Smooth muscle cell (in vitro differentiated cells): ENCODE results near the gene NATD1. TPM values are rescaled to one million over a fixed set of nuclear protein-coding genes. Genes with fewer than 3 reads are reported as not detected.
A peak's percentile ranks its signal among the peaks of the same experiment; 100 is the strongest.

Experiments used
- DNase-seq: peaks from one replicate; lab custom pipeline; 2025; ENCODE audit not compliant: unreplicated experiment; lab: John Stamatoyannopoulos, UW
- H2AFZ ChIP-seq: fragments of 200-600 bp; sonication (generic); 2 replicates; pipeline ENCODE4 v1.6.0; 2016; ENCODE audit warnings: antibody characterized with exemption, low read depth, mild to moderate bottlenecking
- H3F3A ChIP-seq: fragments of 200-600 bp; sonication (generic); 2 replicates; pipeline ENCODE4 v1.6.0; 2017; ENCODE audit warnings: antibody characterized with exemption, low read depth
- H3K27ac ChIP-seq: fragments of 200-600 bp; sonication (generic); 2 replicates; pipeline ENCODE4 v1.5.1; 2016; ENCODE audit warnings: low read depth, mild to moderate bottlenecking
- H3K27me3 ChIP-seq: fragments of 200-600 bp; sonication (generic); 2 replicates; pipeline ENCODE4 v1.6.1; 2016; ENCODE audit warnings: low read depth, mild to moderate bottlenecking
- H3K36me3 ChIP-seq: fragments of 200-600 bp; sonication (generic); 2 replicates; pipeline ENCODE4 v1.5.1; 2016; ENCODE audit warnings: low read depth
- H3K4me1 ChIP-seq: fragments of 200-600 bp; sonication (generic); 2 replicates; pipeline ENCODE4 v1.5.1; 2016; ENCODE audit warnings: low read depth
- H3K4me2 ChIP-seq: fragments of 200-600 bp; sonication (generic); 2 replicates; pipeline ENCODE4 v1.6.0; 2016; ENCODE audit warnings: mild to moderate bottlenecking
- H3K4me3 ChIP-seq: fragments of 200-600 bp; sonication (generic); 2 replicates; pipeline ENCODE4 v1.5.1; 2016; ENCODE audit warnings: mild to moderate bottlenecking
- H3K79me2 ChIP-seq: fragments of 200-600 bp; sonication (generic); 2 replicates; pipeline ENCODE4 v1.6.0; 2016; ENCODE audit warnings: low read depth, mild to moderate bottlenecking
- H3K9ac ChIP-seq: fragments of 200-600 bp; sonication (generic); 2 replicates; pipeline ENCODE4 v1.6.0; 2016; ENCODE audit warnings: low read depth
- H3K9me3 ChIP-seq: fragments of 200-600 bp; sonication (generic); replicated peaks from 2 replicates; pipeline ENCODE4 v1.5.1; 2016; ENCODE audit warnings: low read depth
- H4K20me1 ChIP-seq: fragments of 200-600 bp; sonication (generic); 2 replicates; pipeline ENCODE4 v1.6.0; 2016; ENCODE audit warnings: low read depth
- CTCF ChIP-seq: fragments of 200-600 bp; sonication (generic); IDR thresholded peaks from 2 replicates; pipeline ENCODE4 v1.5.1; 2017; ENCODE audit warnings: borderline replicate concordance, mild to moderate bottlenecking, antibody characterized with exemption; ENCODE audit not compliant: insufficient read depth, poor library complexity, severe bottlenecking
- WGBS: methylation state at CpG from one replicate; pipeline ENCODE4 v1.1.7; 2016; ENCODE audit warnings: low lambda C conversion rate; 5-methylcytosine and 5-hydroxymethylcytosine counted together
- polyA plus RNA-seq: library from polyadenylated mRNA; unstranded; fragments of >200 nt; fragmentation: Nextera tagmentation; extraction: Ambion mirVana; gene quantifications from 2 replicates; pipeline ENCODE4 v1.2.1, GENCODE V29; 2016
- total RNA-seq: library from RNA; depleted of rRNA; stranded (reverse); fragments of >200 nt; gene quantifications from 2 replicates; pipeline ENCODE4 v1.2.3, GENCODE V29; 2014

Gene NATD1
- total and polyA plus RNA-seq, 2 experiments from 2014 or later = 2.2 to 2.7 TPM

GRCh38 chr17:21289902-21290571 is 36.8 kb upstream of the NATD1 start:
- Histone ChIP-seq H3F3A (no peaks in the 10 kb centered on the region), H3K79me2 (peaks cover 73% of the 10 kb centered on the region), H3K27me3 (no peaks in the 10 kb centered on the region), H3K27ac (no peak overlapping the region), H3K4me2 (no peak overlapping the region), H3K4me3 (no peak overlapping the region), H3K9ac (no peak overlapping the region), H3K4me1 (peaks cover 23% of the 10 kb centered on the region), H3K9me3 (no peaks in the 10 kb centered on the region), H3K36me3 (no peaks in the 10 kb centered on the region), H2AFZ (no peak overlapping the region), H4K20me1 (peaks cover 96% of the 10 kb centered on the region)
- 89% methylated on average over 18 of the region's 18 CpGs for WGBS
- no peak for DNase-seq
- no peak for TF ChIP-seq CTCF

- Histone ChIP-seq H3K4me1 (peaks cover 23% of the 10 kb centered on the region), H3K4me2 (no peak overlapping the region), H3K9me3 (no peaks in the 10 kb centered on the region), H3K36me3 (no peaks in the 10 kb centered on the region), H3K4me3 (no peak overlapping the region), H3K27me3 (no peaks in the 10 kb centered on the region), H3F3A (no peaks in the 10 kb centered on the region), H3K27ac (no peak overlapping the region), H3K9ac (no peak overlapping the region), H4K20me1 (peaks cover 92% of the 10 kb centered on the region), H3K79me2 (peaks cover 72% of the 10 kb centered on the region), H2AFZ (no peak overlapping the region)
- TF ChIP-seq CTCF = no peak
- WGBS = 95% methylated on average over 10 of the region's 11 CpGs
- no peak for DNase-seq
These were observed 36.1 kb upstream of the NATD1 start for GRCh38 chr17:21289175-21289901.

- no peaks in the 10 kb centered on the region for H3K27me3 ChIP-seq
- peak overlapping the region; percentile 71 for H3K27ac ChIP-seq
- H3K79me2 ChIP-seq = peaks cover 72% of the 10 kb centered on the region
- H3F3A ChIP-seq = no peaks in the 10 kb centered on the region
- WGBS = 86% methylated on average over 6 of the region's 6 CpGs
- H4K20me1 ChIP-seq = peaks cover 84% of the 10 kb centered on the region
- H3K4me1 ChIP-seq = peaks cover 23% of the 10 kb centered on the region
- H2AFZ ChIP-seq = no peak overlapping the region
- H3K4me3 ChIP-seq = no peak overlapping the region
- H3K9me3 ChIP-seq = no peaks in the 10 kb centered on the region
- TF ChIP-seq CTCF = no peak
- no peak for DNase-seq
- no peaks in the 10 kb centered on the region for H3K36me3 ChIP-seq
- no peak overlapping the region for H3K9ac ChIP-seq
- peak overlapping the region; percentile 68 for H3K4me2 ChIP-seq
These were observed 35.4 kb upstream of the NATD1 start for GRCh38 chr17:21288571-21289017.
